DMS53 treated with DMSO at 0.1 percent for 48 hours (cell line): ENCODE results near the gene ITPRID2.

Experiments
- DNase-seq: peaks from one replicate; lab custom pipeline; 2025; ENCODE audit not compliant: unreplicated experiment; lab: John Stamatoyannopoulos, UW

The ITPRID2 gene

DNA sequence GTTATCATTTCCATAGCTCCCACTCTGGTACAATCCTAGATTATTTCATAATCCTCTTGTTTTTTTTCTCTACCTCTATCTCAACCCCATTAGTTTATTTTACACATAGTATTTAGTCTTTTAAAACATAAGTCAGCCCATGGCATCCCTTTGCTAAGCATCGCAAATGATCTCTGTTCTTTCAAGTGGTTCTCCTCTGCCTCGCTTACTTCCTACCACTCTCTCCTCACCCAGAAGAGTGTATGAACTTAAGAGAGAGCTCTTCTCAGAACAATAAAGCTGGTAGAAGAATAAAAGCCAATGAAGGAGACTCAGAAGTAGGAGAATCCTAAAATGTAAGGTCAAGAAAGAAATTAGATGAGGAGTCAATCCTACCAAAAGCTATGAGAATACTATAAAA lies 12.2 kb upstream of the ITPRID2 start:
- no peak for DNase-seq

DNA sequence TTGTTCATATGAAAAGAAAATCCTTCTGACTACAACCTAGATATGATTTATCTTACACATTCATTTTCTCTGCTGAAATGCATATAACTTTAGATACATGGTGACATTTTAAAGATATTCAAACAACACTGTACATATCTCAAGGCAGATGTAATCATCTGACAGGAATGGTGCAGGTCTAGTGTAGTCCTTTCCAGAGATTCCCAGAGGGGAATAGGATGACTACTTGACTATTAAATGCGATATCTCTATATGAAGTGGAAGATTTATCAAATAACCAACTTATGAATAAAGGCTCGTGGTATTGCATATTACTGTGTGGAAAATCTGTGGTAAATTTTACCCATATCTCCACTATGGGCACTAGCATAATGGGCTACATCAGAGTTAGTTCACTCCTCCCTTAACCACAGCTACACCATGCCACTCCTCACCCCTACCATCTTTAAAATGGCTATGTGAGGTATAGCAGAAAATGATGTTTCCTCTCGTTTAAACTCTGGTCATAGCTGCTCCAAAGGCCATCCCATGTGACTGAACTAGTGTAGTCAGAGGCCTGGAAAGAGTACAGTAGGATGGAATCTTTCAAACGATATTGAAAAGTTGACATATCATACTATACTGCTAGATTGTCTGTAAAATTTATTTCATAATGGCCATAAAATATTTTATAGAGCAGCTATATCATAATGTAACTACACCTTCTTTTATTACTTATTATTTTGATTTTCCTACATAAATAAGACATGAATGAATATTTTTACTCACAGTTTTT lies 9.1 kb upstream of the ITPRID2 start:
- no peak for DNase-seq

DNA sequence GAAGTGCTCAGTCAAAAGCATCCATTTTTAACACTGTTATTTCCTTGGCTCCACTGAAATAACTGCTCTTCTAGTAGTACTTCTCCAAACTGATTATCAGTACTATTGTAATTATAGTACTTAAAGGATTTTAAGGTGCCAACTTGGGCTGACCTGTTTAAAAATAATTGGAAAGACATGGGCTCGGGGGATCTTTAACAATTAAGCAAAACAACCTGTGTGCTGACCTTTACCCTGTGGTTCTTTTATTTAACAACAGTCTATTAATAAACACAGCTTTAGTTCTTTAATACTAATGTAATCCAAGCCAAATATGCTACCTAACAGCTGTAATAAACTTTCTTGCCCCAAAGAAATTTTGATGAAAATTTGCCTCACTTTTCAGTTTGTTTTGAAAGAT lies 6.9 kb upstream of the ITPRID2 start:
- no peak for DNase-seq

DNA sequence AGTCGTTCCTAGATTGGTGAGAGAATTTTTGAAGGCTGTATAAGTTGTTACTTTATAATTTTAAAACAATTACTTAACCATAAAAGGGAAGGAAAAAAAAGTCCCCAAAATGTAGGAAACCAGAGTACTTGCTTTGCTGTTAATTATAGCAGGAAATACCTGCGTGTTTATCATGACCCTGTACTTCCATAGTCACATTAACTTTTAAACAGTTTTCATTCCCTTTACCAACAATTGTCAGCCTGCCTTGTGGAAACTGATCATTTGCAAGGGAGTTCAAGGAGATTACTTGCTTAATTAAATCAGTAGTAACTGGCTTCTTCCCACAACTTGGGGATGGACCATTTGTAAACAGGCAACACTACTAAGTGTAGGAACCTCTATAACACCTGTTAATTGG lies 6.4 kb upstream of the ITPRID2 start:
- DNase-seq: no peak

DNA sequence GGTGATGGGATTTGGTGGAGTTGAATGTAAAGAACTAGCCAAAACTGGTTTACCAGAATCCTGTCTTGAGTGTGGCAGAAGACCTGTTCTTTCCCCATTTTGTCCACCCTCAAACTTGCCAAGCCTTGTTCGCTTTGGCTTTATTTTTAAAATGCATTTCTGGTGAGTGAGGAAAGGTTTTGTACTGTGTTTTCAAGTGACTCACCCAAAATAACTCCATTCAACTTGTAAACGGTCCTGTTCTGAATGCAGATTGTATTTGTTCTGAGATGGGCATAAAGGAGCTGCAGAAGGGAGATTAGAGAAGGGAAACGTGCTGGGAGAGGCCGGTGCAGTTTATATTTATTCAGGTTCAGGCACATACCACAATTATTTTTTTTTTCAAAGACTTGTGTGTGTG lies 5.3 kb upstream of the ITPRID2 start:
- DNase-seq: no peak

DNA sequence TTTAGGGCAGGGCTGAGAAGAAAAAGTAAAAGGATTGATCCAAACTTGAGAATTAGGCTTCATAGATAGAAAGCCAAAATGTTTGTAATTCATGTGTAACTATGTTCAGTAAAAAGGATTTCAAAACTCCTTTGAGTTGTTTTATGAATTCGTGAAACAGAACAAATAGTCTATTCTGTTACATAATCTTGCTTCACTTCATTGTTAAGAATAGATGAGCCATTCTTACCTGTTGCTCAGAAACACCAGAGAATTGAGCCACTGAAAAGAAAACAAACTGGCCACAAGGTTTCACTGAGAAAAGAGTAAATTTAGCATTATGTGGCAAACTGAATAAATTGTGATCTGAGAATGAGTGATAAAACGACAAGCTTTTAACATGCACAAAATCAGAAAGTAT lies 4.5 kb upstream of the ITPRID2 start:
- no peak for DNase-seq

DNA sequence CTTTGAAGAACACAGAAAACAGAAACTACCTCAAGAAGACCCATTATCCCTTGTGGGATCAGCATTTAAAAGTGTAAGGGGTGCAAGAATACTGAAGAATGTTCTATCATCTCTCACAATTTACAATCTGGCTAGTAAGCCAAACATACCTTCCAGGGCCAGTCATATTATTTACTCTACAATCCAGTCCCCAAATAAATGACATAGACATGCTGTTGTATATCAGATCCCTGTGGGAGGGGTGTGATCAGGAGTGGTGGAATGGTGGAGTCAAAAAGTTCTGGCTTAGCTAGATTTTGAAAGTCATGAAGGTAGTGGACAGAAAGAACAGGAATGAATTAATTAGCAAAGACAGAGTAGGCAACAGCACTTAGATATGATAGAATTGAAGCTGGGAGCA lies 1.8 kb upstream of the ITPRID2 start:
- no peak for DNase-seq

DNA sequence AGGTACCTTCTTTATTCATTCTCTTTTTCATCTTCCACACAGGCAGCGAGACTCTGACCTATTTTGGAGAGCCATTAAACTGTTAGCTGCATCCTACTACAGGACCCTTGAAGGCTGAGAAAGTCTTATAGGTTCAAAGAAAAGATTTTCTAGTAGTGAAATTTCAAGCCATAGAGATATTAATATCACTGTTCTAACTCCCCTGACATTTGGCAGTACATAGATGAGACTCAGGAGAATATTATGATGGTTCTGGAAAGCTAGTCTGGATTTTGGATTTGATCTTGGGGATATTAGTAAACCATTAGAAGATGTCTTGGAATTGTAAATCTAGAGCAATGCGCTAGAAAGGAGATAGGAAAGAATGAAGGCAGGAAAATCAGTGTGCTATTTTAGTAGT lies 1.3 kb upstream of the ITPRID2 start:
- DNase-seq: no peak

DNA sequence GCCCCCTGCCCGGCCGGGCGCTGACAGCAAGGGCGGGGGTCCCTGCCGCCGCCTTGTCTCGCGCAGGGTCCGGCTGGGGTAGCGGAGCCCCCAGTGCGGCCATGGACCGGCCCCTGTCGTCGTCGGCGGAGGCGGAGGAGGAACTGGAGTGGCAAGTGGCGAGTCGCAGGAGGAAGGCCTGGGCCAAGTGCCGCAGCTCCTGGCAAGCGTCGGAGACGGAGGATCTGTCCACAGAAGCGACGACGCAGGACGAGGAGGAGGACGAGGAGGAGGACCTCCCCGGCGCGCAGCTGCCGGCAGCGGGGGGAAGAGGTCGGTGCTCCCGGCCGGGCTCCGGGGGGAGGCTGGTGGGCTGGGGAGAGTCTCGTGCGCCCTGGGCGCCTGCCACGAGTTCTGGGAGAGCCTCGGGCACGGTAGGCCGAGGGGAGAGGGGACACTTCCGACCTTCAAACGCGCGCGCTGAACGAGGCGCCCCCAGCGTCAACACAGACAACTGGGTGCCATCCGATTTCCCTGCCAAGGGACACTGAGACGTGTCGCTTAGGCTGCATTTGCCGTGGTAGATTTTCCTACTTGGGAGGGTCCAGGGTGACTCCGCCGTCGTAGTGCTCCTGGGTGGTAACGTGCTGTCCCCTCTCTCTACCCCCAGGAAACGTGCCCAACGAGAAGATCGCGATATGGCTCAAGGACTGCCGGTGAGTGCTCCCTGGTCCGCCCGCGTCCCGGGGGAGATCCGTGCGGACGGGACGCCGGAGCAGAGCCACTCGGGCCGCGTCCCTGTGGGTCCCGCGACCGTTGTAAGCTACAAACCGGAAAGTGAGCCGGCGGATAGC lies 652 bp downstream of the ITPRID2 start:
- peak; percentile 86 for DNase-seq

DNA sequence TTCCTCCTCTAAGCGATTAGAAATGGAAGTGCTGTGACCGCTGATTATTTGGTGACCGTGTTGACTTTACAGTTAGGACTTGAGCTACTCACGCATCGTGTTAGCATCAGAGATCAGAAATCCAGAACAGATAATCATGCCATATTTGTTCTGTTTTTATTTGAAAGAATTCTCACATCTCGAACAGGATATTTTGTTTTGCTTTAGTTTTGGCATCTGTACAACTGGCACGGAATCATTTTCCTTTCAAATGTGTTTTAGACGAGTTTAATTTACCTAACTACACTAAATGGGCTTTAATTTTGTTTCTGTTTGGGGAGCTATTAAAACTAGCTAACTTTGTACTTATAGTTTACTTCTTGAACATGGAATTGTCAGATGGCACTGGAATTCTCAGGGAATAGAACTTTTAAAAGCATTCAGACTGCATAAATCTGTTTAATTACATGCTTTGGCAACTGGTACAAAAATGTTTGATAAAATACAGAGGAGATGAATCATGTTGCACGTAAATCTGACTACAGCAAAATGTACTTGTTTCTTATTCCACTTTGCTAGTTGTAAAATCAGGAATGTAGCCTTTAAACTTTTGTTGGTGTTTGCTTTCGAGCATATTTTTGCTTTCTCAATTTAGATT lies 1.4 kb downstream of the ITPRID2 start:
- DNase-seq: peak; percentile 81

DNA sequence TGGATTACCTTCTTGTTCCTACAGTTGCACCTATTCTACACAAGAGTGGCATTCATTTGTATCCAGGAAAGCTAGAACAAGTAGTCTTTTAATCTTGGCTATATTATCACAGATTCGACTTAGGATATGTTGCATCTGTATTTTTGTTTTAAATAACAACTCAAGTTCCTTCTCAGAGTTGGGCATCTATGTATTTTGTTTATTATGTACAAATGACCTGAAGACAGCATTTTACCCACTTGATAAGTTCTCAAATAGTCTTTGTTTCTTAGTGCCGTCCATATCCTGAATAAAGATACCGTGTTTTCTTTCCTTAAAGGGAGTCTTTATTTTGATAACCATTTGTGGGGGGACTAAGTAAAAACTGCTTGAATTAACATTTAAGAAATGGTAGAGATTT lies 2.9 kb downstream of the ITPRID2 start:
- DNase-seq: no peak

DNA sequence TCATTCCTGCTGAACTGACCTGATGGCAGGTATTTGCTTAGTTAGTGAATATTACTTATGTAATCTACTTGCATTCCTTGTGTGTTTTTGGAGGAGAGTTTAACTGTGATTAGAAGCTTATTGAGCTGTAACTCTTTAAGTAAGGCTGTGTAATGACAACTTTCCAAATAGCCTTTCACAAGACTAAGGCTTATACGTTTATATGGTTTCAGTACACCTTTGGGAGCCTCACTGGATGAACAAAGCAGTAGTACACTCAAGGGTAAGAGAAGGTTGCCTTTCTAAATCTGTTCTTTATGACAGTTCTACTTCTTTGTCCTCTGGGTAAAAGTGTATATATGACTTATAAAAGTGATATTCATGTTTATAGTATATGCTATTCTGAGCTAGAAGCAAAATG lies 4.3 kb downstream of the ITPRID2 start:
- no peak for DNase-seq

DNA sequence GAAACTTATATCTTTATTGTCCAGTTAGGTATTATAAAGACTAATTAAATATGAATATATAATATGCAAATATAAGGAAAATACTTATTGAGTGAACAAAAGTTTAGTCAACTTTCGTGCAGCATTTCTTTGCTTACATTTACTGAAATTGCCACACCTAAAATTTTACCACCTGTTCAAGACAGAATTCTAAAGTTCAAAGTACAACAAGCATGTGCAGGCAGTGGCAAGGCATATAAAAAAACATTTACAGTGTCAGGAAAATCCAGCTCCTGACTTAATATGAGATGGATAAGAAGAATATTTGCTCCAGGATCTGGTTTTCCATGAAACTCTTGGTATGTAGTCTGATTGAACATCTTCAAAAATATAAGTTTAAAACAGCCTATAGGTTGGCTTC lies 4.8 kb downstream of the ITPRID2 start:
- DNase-seq: no peak

DNA sequence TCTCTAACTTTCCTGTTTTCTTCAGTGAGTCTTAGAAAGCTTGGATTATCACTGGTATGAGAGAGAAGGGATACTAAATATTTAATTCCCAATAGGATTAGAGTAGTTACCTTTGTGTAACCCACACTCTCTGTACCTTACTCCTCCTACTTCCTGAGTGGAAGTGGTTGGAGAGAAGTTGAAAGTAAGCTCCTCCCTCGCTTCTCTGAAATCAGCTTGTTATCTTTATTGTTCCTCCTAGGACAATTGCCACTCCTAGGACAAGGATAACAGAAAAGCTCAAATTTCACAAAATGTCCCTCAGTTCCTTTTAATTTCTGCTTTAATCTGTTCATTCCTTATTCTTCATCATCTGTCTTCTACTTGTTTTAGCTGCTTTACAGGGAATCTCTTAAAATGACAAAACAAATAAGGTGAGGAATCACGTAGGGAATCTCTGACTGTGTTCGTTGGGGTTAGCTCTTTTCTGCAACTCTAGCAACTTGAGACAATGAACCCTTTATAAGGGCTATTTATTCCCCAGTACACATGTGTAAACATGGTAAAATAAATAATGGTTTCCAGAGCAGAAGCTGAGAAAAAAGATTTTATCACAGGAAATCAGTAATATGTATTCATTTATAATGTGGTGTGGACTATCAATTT lies 8.6 kb downstream of the ITPRID2 start:
- no peak for DNase-seq

DNA sequence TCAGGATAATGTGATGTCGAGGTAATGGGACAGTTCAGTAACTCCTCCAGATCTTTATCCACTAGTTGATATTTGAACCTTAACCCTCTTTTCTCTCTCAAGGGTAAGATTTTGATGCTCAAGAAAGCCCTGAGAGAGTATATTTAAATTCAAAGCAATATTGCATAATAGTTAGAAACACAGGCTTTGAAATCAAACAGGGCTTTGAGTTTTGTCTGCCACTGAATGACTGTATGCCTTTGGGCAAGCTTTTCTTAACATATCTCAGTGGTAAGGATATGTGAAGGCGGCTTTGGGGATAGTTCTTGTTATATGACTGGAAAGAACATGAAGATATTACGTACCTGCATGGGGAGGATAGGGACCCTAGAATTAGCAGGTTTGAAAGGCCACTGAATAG lies 11.1 kb downstream of the ITPRID2 start:
- no peak for DNase-seq

DNA sequence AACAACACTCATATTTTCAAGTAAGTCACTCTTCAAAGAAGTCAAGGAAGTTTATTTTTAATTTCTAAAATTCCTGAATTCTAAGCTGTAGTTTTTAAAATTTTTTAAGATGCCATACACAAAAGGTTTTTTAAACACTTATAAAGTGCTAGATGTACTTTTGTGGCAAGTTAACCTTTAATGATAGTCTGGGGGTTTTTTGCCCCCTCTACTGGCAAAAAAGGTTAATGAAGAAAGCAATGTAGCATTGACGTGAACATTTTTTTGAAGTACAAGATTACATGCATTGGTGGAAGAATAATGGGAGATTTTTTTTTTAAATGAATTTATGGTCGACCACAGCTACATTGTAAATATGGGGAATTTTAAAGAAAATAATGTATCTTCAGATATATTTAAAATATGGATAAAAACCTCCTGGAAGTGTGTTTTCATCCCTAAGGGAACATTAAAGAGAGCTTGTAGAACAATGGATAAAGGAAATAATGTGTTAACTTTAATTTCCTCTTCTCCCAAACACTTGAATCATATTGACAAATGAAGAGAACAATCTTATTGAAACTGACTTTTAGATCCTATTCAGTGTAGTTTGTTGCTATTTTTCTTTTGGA lies 12.6 kb downstream of the ITPRID2 start:
- DNase-seq: peak; percentile 50

DNA sequence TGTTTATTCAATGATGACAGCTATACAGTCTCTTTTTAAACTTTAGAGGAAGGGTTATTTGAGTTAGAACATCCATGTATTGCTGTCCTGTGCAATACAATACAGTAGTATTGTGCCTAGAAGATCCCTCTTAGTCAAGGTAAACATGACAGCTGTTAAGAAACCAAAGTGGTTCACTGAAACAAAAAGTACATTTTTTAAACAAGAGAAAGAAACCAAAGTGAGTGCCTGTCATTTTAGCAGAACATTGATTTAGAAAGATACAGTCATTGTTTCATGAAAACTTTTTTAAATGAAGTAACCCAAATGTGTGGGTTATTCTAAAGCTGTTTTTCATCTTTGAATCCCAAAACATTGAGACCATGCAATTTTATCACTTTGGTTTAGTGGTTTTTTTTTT lies 15.5 kb downstream of the ITPRID2 start:
- DNase-seq: no peak

DNA sequence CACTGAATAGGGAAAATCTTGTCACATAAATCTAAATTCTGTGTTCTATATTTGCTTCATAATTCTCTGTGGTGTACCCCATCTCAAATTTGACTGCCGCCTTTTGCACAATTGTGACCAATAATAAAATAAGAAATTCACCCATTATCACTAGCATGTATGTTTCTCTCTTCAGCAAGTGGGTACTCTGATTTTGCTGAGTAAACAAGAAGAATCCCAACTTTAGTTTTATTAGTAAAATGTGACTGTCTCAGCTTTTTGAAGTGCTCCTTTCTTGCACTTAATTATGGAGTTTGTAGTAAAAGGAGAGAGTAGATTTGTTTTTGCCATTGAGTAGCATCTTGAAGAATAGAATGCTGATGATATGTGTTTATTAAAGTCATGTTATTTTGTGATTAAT lies 16.1 kb downstream of the ITPRID2 start:
- DNase-seq: no peak

DNA sequence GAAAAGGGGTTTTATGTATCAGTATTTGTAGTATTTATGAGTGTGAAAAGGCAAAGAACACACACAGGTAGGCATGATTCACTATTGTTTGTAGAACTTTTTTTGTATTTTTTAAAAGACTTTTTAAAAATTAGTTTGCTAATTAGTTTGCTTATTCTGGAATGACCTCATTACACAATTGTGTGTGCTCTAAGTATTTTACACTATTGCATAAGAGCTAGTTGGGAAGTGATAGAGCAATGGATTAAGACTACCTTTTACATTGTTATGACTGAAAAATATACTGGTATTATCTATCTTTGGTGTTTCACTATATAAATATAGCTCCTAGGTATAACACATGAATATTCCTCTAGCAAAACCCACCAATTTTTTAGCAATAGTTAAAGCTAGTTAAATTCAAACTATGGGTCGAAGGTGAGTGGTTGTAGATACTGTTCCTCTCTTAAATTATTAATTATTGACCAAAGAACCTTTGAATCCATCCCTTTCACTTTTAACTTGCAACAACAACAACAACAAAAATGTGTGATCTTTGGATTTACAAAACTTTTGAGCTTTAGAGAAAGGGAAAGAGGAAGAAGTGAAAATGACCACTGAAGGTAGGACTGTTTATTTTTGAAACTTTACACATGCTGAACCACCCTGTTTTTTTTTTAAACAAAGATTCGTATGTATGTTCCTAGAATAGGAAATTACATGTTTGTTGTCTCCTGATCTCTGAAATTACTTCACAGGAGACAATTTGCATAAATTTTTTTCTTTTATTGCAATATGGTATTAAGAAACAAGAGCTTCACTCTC lies 18.7 kb downstream of the ITPRID2 start:
- no peak for DNase-seq

DNA sequence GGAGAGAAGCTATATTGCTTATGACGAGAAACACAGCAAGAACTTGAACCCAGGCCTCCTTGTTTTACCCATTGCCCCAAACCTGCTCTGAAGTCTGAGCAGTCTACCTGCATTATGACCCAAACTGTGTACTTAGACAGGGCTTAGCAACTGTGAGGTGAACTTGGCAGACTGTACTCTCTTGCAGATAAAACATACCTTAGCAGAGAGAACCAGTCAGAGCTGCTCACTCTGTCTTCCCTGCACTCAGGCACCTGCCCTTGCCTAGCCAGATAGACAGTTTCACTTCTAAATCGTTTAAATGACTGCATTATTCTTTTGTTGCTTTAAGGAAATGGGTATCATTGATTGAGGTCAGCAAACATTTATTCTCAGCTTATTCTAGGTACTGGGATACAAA lies 20.3 kb downstream of the ITPRID2 start:
- no peak for DNase-seq
